ENCODE results near the gene SPZ1.
A peak's percentile ranks its signal among the peaks of the same experiment; 100 is the strongest.
"Not testable (repeated sequence)": the region's sequence is repeated elsewhere in the genome, so short reads cannot be mapped to it uniquely, and the experiment has no call there.

The SPZ1 gene

GRCh38 chr5:80319702-80320101 lies at the start of gene SPZ1:
Gene SPZ1 (plus strand): TSS chr5:80320002. CDS start chr5:80320216, 214 bp downstream.
- no peaks in the 10 kb centered on the region for H3K36me3 Mint-ChIP-seq
- H3K27ac Mint-ChIP-seq = no peak within 1 kb of the TSS
- no peaks in the 10 kb centered on the region for H3K4me1 Mint-ChIP-seq
- H3K27me3 Mint-ChIP-seq = peaks cover 41% of the 10 kb centered on the region
- no peak for ATAC-seq
- H3K4me3 Mint-ChIP-seq = no peak within 1 kb of the TSS
- no peaks in the 10 kb centered on the region for H3K9me3 Mint-ChIP-seq

GRCh38 chr5:80270543-80270942 lies 49.3 kb upstream of the SPZ1 start:
- H3K36me3 Mint-ChIP-seq, H3K9me3 Mint-ChIP-seq, H3K27me3 Mint-ChIP-seq, H3K27ac Mint-ChIP-seq, ATAC-seq, H3K4me3 Mint-ChIP-seq, H3K4me1 Mint-ChIP-seq: not testable (repeated sequence)

- H3K4me3 Mint-ChIP-seq = no peak overlapping the region
- H3K36me3 Mint-ChIP-seq = no peaks in the 10 kb centered on the region
- H3K27me3 Mint-ChIP-seq = no peaks in the 10 kb centered on the region
- no peaks in the 10 kb centered on the region for H3K9me3 Mint-ChIP-seq
- peaks cover 2% of the 10 kb centered on the region for H3K4me1 Mint-ChIP-seq
- no peak overlapping the region for H3K27ac Mint-ChIP-seq
- no peak for ATAC-seq
These were observed 44.5 kb upstream of the SPZ1 start for GRCh38 chr5:80275347-80275746.

GRCh38 chr5:80276186-80276585 lies 43.6 kb upstream of the SPZ1 start:
- no peaks in the 10 kb centered on the region for H3K36me3 Mint-ChIP-seq
- H3K9me3 Mint-ChIP-seq = no peaks in the 10 kb centered on the region
- H3K27me3 Mint-ChIP-seq = peaks cover 1% of the 10 kb centered on the region
- ATAC-seq = no peak
- no peak overlapping the region for H3K4me3 Mint-ChIP-seq
- no peak overlapping the region for H3K27ac Mint-ChIP-seq
- H3K4me1 Mint-ChIP-seq = no peaks in the 10 kb centered on the region

- Mint-ChIP-seq H3K27ac (no peak overlapping the region), H3K4me1 (no peaks in the 10 kb centered on the region), H3K9me3 (no peaks in the 10 kb centered on the region), H3K4me3 (no peak overlapping the region), H3K36me3 (no peaks in the 10 kb centered on the region), H3K27me3 (peaks cover 11% of the 10 kb centered on the region)
- no peak for ATAC-seq
These were observed 42.6 kb upstream of the SPZ1 start for GRCh38 chr5:80277191-80277590.

- no peaks in the 10 kb centered on the region for H3K36me3 Mint-ChIP-seq
- H3K4me1 Mint-ChIP-seq = peaks cover 14% of the 10 kb centered on the region
- no peak for ATAC-seq
- no peak overlapping the region for H3K4me3 Mint-ChIP-seq
- peaks cover 44% of the 10 kb centered on the region for H3K27me3 Mint-ChIP-seq
- H3K27ac Mint-ChIP-seq = no peak overlapping the region
- H3K9me3 Mint-ChIP-seq = peaks cover 5% of the 10 kb centered on the region
These were observed 37.7 kb upstream of the SPZ1 start for GRCh38 chr5:80282054-80282453.

- Mint-ChIP-seq H3K9me3 (peaks cover 5% of the 10 kb centered on the region), H3K36me3 (no peaks in the 10 kb centered on the region), H3K4me3 (no peak overlapping the region), H3K27me3 (peaks cover 44% of the 10 kb centered on the region), H3K4me1 (peaks cover 14% of the 10 kb centered on the region), H3K27ac (no peak overlapping the region)
- no peak for ATAC-seq
These were observed 36.4 kb upstream of the SPZ1 start for GRCh38 chr5:80283360-80283759.

- Mint-ChIP-seq H3K4me3 (no peak overlapping the region), H3K27me3 (peaks cover 44% of the 10 kb centered on the region), H3K36me3 (no peaks in the 10 kb centered on the region), H3K27ac (no peak overlapping the region), H3K4me1 (peaks cover 14% of the 10 kb centered on the region), H3K9me3 (peaks cover 5% of the 10 kb centered on the region)
- no peak for ATAC-seq
These were observed 35.1 kb upstream of the SPZ1 start for GRCh38 chr5:80284720-80285119.

- Mint-ChIP-seq H3K36me3 (no peaks in the 10 kb centered on the region), H3K4me3 (no peak overlapping the region), H3K4me1 (peaks cover 12% of the 10 kb centered on the region), H3K9me3 (peaks cover 3% of the 10 kb centered on the region), H3K27ac (no peak overlapping the region), H3K27me3 (peaks cover 29% of the 10 kb centered on the region)
- peak; percentile 53 for ATAC-seq
These were observed 31.6 kb upstream of the SPZ1 start for GRCh38 chr5:80288177-80288576.

- H3K27me3 Mint-ChIP-seq = peaks cover 17% of the 10 kb centered on the region
- H3K4me1 Mint-ChIP-seq = peaks cover 7% of the 10 kb centered on the region
- no peak overlapping the region for H3K27ac Mint-ChIP-seq
- H3K36me3 Mint-ChIP-seq = no peaks in the 10 kb centered on the region
- H3K9me3 Mint-ChIP-seq = no peaks in the 10 kb centered on the region
- no peak overlapping the region for H3K4me3 Mint-ChIP-seq
- no peak for ATAC-seq
These were observed 30.5 kb upstream of the SPZ1 start for GRCh38 chr5:80289320-80289719.

GRCh38 chr5:80291761-80292160 lies 28.0 kb upstream of the SPZ1 start:
- no peaks in the 10 kb centered on the region for H3K27me3 Mint-ChIP-seq
- no peaks in the 10 kb centered on the region for H3K9me3 Mint-ChIP-seq
- H3K27ac Mint-ChIP-seq = no peak overlapping the region
- no peak overlapping the region for H3K4me3 Mint-ChIP-seq
- H3K4me1 Mint-ChIP-seq = no peaks in the 10 kb centered on the region
- no peaks in the 10 kb centered on the region for H3K36me3 Mint-ChIP-seq
- no peak for ATAC-seq

- no peak overlapping the region for H3K4me3 Mint-ChIP-seq
- H3K27me3 Mint-ChIP-seq = peaks cover 10% of the 10 kb centered on the region
- no peak for ATAC-seq
These were observed 23.7 kb upstream of the SPZ1 start for GRCh38 chr5:80296121-80296520.

GRCh38 chr5:80299601-80300000 lies 20.2 kb upstream of the SPZ1 start:
- Mint-ChIP-seq H3K36me3 (no peaks in the 10 kb centered on the region), H3K4me3 (no peak overlapping the region), H3K27ac (no peak overlapping the region), H3K9me3 (no peaks in the 10 kb centered on the region), H3K27me3 (peaks cover 18% of the 10 kb centered on the region), H3K4me1 (no peaks in the 10 kb centered on the region)
- no peak for ATAC-seq

More at GRCh38 chr5:80296121-80296520, 23.7 kb upstream of the SPZ1 start:
- no peak overlapping the region for H3K27ac Mint-ChIP-seq
- no peaks in the 10 kb centered on the region for H3K36me3 Mint-ChIP-seq
- H3K4me1 Mint-ChIP-seq = no peaks in the 10 kb centered on the region
- no peaks in the 10 kb centered on the region for H3K9me3 Mint-ChIP-seq

GRCh38 chr5:80300125-80300524 lies 19.7 kb upstream of the SPZ1 start:
- Mint-ChIP-seq H3K9me3 (no peaks in the 10 kb centered on the region), H3K4me3 (no peak overlapping the region), H3K36me3 (no peaks in the 10 kb centered on the region), H3K27me3 (peaks cover 19% of the 10 kb centered on the region), H3K27ac (no peak overlapping the region), H3K4me1 (no peaks in the 10 kb centered on the region)
- no peak for ATAC-seq

GRCh38 chr5:80300796-80301195 lies 19.0 kb upstream of the SPZ1 start:
- not testable (repeated sequence) for H3K9me3 Mint-ChIP-seq, H3K4me3 Mint-ChIP-seq, H3K4me1 Mint-ChIP-seq, H3K27ac Mint-ChIP-seq, ATAC-seq, H3K36me3 Mint-ChIP-seq
- H3K27me3 Mint-ChIP-seq = peaks cover 26% of the 10 kb centered on the region

GRCh38 chr5:80301342-80301741 lies 18.5 kb upstream of the SPZ1 start:
- H3K36me3 Mint-ChIP-seq, H3K4me3 Mint-ChIP-seq, H3K4me1 Mint-ChIP-seq, H3K9me3 Mint-ChIP-seq, H3K27ac Mint-ChIP-seq, ATAC-seq: not testable (repeated sequence)
- peaks cover 28% of the 10 kb centered on the region for H3K27me3 Mint-ChIP-seq

GRCh38 chr5:80302636-80303035 lies 17.2 kb upstream of the SPZ1 start:
- ATAC-seq = no peak
- Mint-ChIP-seq H3K27me3 (peaks cover 28% of the 10 kb centered on the region), H3K4me1 (no peaks in the 10 kb centered on the region), H3K4me3 (no peak overlapping the region), H3K9me3 (no peaks in the 10 kb centered on the region), H3K27ac (no peak overlapping the region), H3K36me3 (no peaks in the 10 kb centered on the region)

Measured in stimulated activated memory B cell treated with anti-CD40 and anti-IgM and Interleukin-4, amounts not matched to agents 10 μg/mL and 1 μg/mL and 100 μg/mL, for 72 hours (primary cell).